ENCODE results near the gene SPINK14. TPM values are rescaled to one million over a fixed set of nuclear protein-coding genes. Genes with fewer than 3 reads are reported as not detected.

Gene SPINK14
- polyA plus RNA-seq, 1 donor from 2014 or later, result not detected

GRCh38 chr5:148208226-148208625, 39.9 kb downstream of the SPINK14 start:
- H3K9me3 ChIP-seq (ENCODE audit: low read length), result no peaks in the 10 kb centered on the region
- TF ChIP-seq POLR2AphosphoS5 (IDR thresholded peaks at IDR 0.05) (no peak), MXI1 (conservative IDR thresholded peaks at IDR 0.05; ENCODE audit: poor library complexity, severe bottlenecking) (no peak), EP300 (conservative IDR thresholded peaks at IDR 0.05; ENCODE audit: poor library complexity, severe bottlenecking) (no peak), TAF1 (IDR thresholded peaks at IDR 0.05; ENCODE audit: low read depth) (no peak), REST (IDR thresholded peaks at IDR 0.05; ENCODE audit: borderline replicate concordance) (no peak), SMC3 (conservative IDR thresholded peaks at IDR 0.05; ENCODE audit: poor library complexity) (no peak), RAD21 (conservative IDR thresholded peaks at IDR 0.05) (no peak)

GRCh38 chr5:148209151-148209770, 40.9 kb downstream of the SPINK14 start:
- no peak overlapping the region for H3K4me2 ChIP-seq (ENCODE audit: low read length)
- H3K9me3 ChIP-seq (ENCODE audit: low read length), result no peaks in the 10 kb centered on the region
- no peaks in the 10 kb centered on the region for H3K9me2 ChIP-seq (ENCODE audit: insufficient read depth, low read length)
- no peak overlapping the region for H3K4me3 ChIP-seq (ENCODE audit: low read length)
- no peak overlapping the region for H2AFZ ChIP-seq (ENCODE audit: low read depth, low read length)
- H3K27me3 ChIP-seq (ENCODE audit: insufficient read depth, low read depth, low read length), result no peaks in the 10 kb centered on the region
- no peaks in the 10 kb centered on the region for H3K36me3 ChIP-seq (ENCODE audit: insufficient read depth, low read length)
- H3K79me2 ChIP-seq (replicated peaks; ENCODE audit: insufficient read depth, low read length), result no peaks in the 10 kb centered on the region
- no peaks in the 10 kb centered on the region for H3F3A ChIP-seq (ENCODE audit: insufficient read depth, low read length, poor library complexity, severe bottlenecking)
- TF ChIP-seq EP300 (conservative IDR thresholded peaks at IDR 0.05; ENCODE audit: poor library complexity, severe bottlenecking) (no peak), MXI1 (conservative IDR thresholded peaks at IDR 0.05; ENCODE audit: poor library complexity, severe bottlenecking) (no peak), TAF1 (IDR thresholded peaks at IDR 0.05; ENCODE audit: low read depth) (no peak), RAD21 (conservative IDR thresholded peaks at IDR 0.05) (no peak), REST (IDR thresholded peaks at IDR 0.05; ENCODE audit: borderline replicate concordance) (no peak), SMC3 (conservative IDR thresholded peaks at IDR 0.05; ENCODE audit: poor library complexity) (no peak), EZH2 (IDR thresholded peaks at IDR 0.05; ENCODE audit: borderline replicate concordance, insufficient read depth, low read length, poor library complexity, severe bottlenecking) (no peak), CTCF (IDR thresholded peaks at IDR 0.05; ENCODE audit: poor library complexity, severe bottlenecking) (no peak), POLR2AphosphoS5 (IDR thresholded peaks at IDR 0.05) (no peak)
- no peak overlapping the region for H3K27ac ChIP-seq (ENCODE audit: low read length)
- no peak overlapping the region for H3K9ac ChIP-seq (ENCODE audit: low read length)
- no peaks in the 10 kb centered on the region for H4K20me1 ChIP-seq (ENCODE audit: insufficient read depth)

More at GRCh38 chr5:148208226-148208625, 39.9 kb downstream of the SPINK14 start:
- H3K4me3 ChIP-seq (ENCODE audit: low read length), result no peak overlapping the region
- no peaks in the 10 kb centered on the region for H4K20me1 ChIP-seq (ENCODE audit: insufficient read depth)
- no peaks in the 10 kb centered on the region for H3K36me3 ChIP-seq (ENCODE audit: insufficient read depth, low read length)
- no peaks in the 10 kb centered on the region for H3K9me2 ChIP-seq (ENCODE audit: insufficient read depth, low read length)
- no peak overlapping the region for H2AFZ ChIP-seq (ENCODE audit: low read depth, low read length)
- no peak overlapping the region for H3K4me2 ChIP-seq (ENCODE audit: low read length)
- H3K79me2 ChIP-seq (replicated peaks; ENCODE audit: insufficient read depth, low read length), result no peaks in the 10 kb centered on the region
- no peaks in the 10 kb centered on the region for H3F3A ChIP-seq (ENCODE audit: insufficient read depth, low read length, poor library complexity, severe bottlenecking)
- H3K27ac ChIP-seq (ENCODE audit: low read length), result no peak overlapping the region
- H3K27me3 ChIP-seq (ENCODE audit: insufficient read depth, low read depth, low read length), result no peaks in the 10 kb centered on the region
- no peak overlapping the region for H3K9ac ChIP-seq (ENCODE audit: low read length)
